GM21786 (cell line): Measurements from ENCODE around the gene MACROD1.
"Not testable (repeated sequence)": the region's sequence is repeated elsewhere in the genome, so short reads cannot be mapped to it uniquely, and the experiment has no call there.

ENCODE experiments used
- ATAC-seq: cut with Tn5 transposase; IDR thresholded peaks from one replicate; pipeline ENCODE4 v1.9.1; 2021; ENCODE audit not compliant: unreplicated experiment

Gene MACROD1

DNA sequence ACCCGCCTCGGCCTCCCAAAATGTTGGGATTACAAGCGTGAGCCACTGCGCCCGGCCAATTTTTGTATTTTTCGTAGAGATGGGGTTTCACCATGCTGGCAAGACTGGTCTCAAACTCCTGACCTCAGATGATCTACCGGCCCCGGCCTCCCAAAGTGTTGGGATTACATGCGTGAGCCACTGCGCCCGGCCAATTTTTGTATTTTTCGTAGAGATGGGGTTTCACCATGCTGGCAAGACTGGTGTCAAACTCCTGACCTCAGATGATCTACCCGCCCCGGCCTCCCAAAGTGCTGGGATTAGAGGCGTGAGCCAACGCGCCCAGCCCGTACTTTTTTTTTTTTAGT is 192.0 kb downstream of the MACROD1 start:
- ATAC-seq: not testable (repeated sequence)

DNA sequence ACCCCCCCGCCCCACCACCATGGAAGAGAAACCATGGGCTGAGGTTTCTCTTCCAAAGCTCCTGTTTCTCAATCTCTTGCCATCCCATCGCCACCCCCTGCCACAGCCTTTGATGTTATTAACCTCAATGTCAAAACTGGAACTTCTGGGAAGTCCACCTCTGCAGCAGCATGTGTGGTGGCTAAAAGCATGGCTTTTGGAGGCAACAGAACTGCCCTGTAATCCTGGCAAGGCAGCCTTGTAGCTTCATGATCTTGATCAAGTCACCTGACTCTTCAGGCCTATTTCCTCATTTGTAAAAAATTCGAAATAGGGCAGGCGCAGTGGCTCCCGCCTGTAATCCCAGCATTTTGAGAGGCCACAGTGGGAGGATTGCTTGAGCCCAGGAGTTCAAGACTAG is 195.0 kb downstream of the MACROD1 start:
- ATAC-seq: no peak

DNA sequence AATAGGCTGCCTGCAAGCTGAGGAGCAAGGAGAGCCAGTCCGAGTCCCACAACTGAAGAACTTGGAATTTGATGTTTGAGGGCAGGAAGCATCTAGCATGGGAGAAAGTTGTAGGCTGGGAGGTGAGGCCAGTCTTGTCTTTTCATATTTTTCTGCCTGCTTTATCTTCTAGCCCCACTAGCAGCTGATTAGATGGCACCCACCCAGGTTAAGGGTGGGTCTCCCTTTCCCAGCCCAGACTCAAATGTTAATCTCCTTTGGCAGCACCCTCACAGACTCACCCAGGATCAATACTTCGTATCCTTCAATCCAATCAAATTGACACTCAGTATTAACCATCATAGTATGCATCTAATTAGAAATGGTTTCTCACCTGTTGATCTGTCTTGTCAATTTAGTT is 196.5 kb downstream of the MACROD1 start:
- no peak for ATAC-seq

DNA sequence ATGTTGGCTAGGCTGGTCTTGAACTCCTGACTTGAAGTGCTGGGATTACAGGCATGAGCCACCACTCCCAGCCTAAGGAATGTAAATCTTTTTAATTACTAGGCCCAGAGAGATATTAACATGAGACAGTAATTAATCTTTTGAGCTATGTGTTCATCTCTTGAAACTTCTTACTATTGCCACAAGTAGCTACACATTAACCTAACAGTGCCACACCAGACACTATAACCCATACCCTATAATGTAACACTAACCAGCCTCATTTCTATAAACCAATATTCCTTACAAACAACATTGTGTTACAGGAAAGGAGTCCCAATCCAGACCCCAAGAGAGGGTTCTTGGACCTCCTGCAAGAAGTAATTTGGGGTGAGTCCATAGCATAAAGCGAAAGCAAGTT is 199.5 kb downstream of the MACROD1 start:
- no peak for ATAC-seq

DNA sequence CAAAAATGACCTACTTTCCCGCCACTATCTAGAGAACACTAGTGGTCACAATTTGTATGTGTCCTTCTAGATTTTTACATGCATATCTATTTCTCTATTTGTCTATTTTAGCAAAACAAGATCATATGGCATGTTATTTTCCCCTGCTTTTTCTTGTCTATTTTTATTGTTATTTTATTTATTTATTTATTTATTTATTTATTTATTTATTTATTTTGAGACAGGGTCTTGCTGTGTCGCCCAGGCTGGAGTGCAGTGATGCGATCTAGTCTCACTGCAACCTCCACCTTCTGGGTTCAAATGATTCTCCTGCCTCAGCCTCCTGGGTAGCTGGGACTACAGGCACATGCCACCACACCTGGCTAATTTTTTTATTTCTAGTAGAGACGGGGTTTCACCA is 202.0 kb downstream of the MACROD1 start:
- not testable (repeated sequence) for ATAC-seq

DNA sequence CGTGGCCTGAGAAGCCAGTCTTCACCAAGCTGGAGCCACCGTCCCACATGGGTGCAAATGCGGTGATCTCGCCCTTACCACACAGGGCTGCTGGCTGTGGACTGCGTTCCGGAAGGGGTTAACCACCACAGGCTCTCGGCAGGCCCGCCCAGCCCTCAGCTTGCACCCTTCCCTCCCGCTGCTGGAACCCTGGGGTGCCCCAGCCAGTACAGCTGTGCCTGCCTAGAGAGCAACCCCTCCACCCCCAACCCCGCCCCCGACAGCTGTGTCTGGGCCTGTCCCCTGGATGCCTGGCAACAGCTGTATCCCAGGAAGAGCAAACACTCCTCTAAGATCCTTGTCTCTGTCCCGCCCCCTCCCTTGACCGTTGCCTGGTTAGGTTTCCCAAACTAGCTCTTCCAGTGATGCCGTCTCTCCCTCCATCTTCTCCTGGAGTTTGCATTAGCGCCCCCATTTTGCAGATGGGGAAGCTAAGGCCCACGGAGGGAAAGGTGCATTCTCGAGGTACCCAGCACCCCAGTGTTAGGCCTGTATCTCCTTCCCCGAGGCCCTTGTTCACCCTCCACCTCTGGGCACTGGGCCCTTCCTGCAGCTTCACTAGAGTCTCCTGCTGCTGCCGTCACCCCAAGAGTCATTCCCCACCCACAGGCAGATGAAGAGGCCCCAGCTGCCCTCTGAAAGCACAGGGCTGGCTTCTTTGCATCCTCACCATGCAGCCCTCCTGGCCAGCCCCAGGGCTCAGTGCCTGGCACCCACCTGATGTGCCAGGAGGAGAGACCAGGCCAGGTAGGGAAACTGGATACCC is 204.1 kb downstream of the MACROD1 start:
- ATAC-seq: no peak

DNA sequence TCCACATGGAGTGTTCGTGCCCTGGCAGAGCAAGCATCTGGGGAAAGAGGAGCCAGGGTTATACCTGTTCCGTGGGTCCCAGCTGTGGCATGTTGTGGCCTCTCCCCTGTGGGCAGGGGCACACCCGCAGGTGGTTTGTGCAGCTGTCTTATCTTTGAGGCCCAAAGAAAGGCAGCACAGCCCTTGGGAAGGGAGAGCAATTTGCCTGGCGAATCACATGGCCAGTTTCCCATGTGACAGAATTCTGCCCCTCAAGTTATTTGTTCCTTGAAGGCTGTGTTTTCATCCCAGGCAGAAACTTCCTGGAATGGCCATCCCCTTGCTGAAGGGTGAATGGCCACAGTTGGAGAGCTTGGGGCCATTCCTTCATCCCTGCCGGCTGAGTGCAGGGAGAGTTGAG is 207.9 kb downstream of the MACROD1 start:
- no peak for ATAC-seq

DNA sequence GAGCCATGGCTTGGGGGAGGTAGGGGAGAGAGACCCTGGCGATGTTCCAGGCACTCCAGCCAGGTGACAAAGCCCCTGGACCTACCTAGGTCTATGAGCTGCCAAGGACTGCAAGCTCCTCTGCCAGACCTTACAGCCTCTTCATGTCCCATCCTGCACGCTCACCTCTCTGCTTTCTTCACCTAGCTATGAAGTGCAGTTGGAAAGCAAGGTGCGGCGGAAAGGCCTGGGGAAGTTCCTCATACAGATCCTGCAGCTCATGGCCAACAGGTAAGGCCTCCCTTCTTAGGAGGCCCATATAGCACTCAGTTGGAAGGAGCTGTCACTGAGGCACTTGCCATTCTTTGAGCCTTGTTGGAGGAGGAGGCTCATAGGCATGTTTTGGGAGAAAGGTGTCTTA is 213.3 kb downstream of the MACROD1 start:
- peak; percentile 12 for ATAC-seq

DNA sequence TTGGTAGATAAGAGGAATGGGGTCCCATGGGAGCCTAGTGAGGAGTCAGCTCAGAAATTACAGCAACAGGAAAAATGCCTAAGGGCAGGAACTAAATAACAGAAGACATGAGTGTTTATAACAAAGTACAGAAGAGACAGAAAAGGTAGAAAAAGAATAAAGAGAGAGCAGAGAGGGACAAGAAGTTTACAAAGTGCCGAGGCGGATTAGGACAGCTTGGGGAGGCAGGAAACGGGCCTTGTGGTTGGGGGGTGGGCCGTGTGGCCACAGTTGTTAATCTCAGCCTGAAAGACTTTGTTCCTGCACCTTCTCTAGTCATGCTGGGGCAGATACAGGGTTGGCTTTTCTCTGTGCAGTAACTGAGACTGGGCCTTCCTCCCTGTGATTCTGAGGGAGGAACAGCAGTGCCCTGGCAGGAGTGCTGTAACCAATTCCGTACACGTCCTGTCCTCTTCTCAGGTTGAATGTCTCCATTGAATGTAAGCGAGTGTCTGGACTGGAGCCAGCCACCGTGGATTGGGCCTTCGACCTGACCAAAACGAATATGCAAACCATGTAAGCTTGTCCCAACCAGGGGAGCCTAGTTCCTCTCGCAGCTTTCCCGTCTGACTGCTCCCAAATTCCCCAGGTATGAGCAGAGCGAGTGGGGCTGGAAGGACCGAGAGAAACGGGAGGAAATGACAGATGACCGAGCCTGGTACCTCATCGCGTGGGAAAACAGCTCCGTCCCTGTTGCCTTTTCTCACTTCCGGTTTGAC is 214.0 kb downstream of the MACROD1 start:
- peak; percentile 58 for ATAC-seq
